ENCODE measurements around the gene ZDHHC12. TPM values are rescaled to one million over a fixed set of nuclear protein-coding genes. Genes with fewer than 3 reads are reported as not detected.

Gene ZDHHC12
- total and polyA plus RNA-seq, 2 of the 13 experiments (the other 11 are each of a cell fraction or from before 2014, with no cell fraction given), result 25.4 to 28.0 TPM

- TF ChIP-seq ZNF3 (CRISPR knock-in tag; IDR thresholded peaks at IDR 0.05), result 0 out of 2 replicates have a peak, but pooled peaks have one; percentile 52
- 0 out of 2 replicates have a peak, but pooled peaks have one; percentile 18 for TF ChIP-seq ZSCAN9 (CRISPR knock-in tag; IDR thresholded peaks at IDR 0.05; ENCODE audit: borderline replicate concordance)
- TF ChIP-seq ZC3H4 (CRISPR knock-in tag; IDR thresholded peaks at IDR 0.05; ENCODE audit: borderline replicate concordance), result no peak
- no peak for TF ChIP-seq ZNF296 (CRISPR knock-in tag; conservative IDR thresholded peaks at IDR 0.05)
- no peak for TF ChIP-seq EZH2 (conservative IDR thresholded peaks at IDR 0.05; ENCODE audit: low read depth, low read length)
- TF ChIP-seq MTF2 (CRISPR knock-in tag; IDR thresholded peaks at IDR 0.05; ENCODE audit: borderline replicate concordance), result no peak
- TF ChIP-seq RXRA (CRISPR knock-in tag; IDR thresholded peaks at IDR 0.05), result peak; percentile 7; the same call in 1 of the 2 replicates
- TF ChIP-seq TAF1 (CRISPR knock-in tag; IDR thresholded peaks at IDR 0.05), result peak; percentile 65
- peak; percentile 47 for TF ChIP-seq RBM39 (IDR thresholded peaks at IDR 0.05; ENCODE audit: low read depth, low read length, poor library complexity, severe bottlenecking)
- peak; percentile 16; the same call in 1 of the 2 replicates for TF ChIP-seq HOXA5 (CRISPR knock-in tag; IDR thresholded peaks at IDR 0.05)
- TF ChIP-seq KDM1A (CRISPR knock-in tag; IDR thresholded peaks at IDR 0.05), result peak; percentile 99
- TF ChIP-seq ZNF496 (CRISPR knock-in tag; IDR thresholded peaks at IDR 0.05; ENCODE audit: insufficient replicate concordance), result no peak
- TF ChIP-seq ZFX (CRISPR knock-in tag; IDR thresholded peaks at IDR 0.05; ENCODE audit: low read depth), result peak; percentile 82
- TF ChIP-seq FIP1L1 (IDR thresholded peaks at IDR 0.05; ENCODE audit: borderline replicate concordance, insufficient read depth, low read depth, low read length), result no peak
- TF ChIP-seq ZNF17 (CRISPR knock-in tag; IDR thresholded peaks at IDR 0.05), result no peak
- no peak for TF ChIP-seq SYNCRIP (IDR thresholded peaks at IDR 0.05; ENCODE audit: insufficient read depth, low read depth, low read length)
- TF ChIP-seq REL (CRISPR knock-in tag; conservative IDR thresholded peaks at IDR 0.05), result 0 out of 2 replicates have a peak, but pooled peaks have one; percentile 33
- peak; percentile 62; the same call in 1 of the 2 replicates for TF ChIP-seq HES4 (CRISPR knock-in tag; IDR thresholded peaks at IDR 0.05; ENCODE audit: borderline replicate concordance)
- TF ChIP-seq ZNF737 (CRISPR knock-in tag; IDR thresholded peaks at IDR 0.05; ENCODE audit: borderline replicate concordance), result no peak
- TF ChIP-seq MED13 (CRISPR knock-in tag; IDR thresholded peaks at IDR 0.05), result no peak
- TF ChIP-seq SAP130 (CRISPR knock-in tag; IDR thresholded peaks at IDR 0.05; ENCODE audit: low read depth), result peak; percentile 92
- no peak for TF ChIP-seq PTBP1 (IDR thresholded peaks at IDR 0.05; ENCODE audit: low read depth, low read length, poor library complexity, severe bottlenecking)
- peak; percentile 35; the same call in 1 of the 2 replicates for TF ChIP-seq ELF4 (CRISPR knock-in tag; IDR thresholded peaks at IDR 0.05; ENCODE audit: borderline replicate concordance)
- TF ChIP-seq TP53 (CRISPR knock-in tag; conservative IDR thresholded peaks at IDR 0.05), result no peak
- TF ChIP-seq ZNF83 (CRISPR knock-in tag; IDR thresholded peaks at IDR 0.05; ENCODE audit: borderline replicate concordance), result no peak
- peak; percentile 16; the same call in 1 of the 2 replicates for TF ChIP-seq ZNF143 (CRISPR knock-in tag; IDR thresholded peaks at IDR 0.05)
- no peak for TF ChIP-seq ATF2 (CRISPR knock-in tag; IDR thresholded peaks at IDR 0.05)
- TF ChIP-seq POLR2AphosphoS5 (IDR thresholded peaks at IDR 0.05; ENCODE audit: low read depth, low read length), result peak; percentile 77
Measured at GRCh38 chr9:128723866-128724743, at the start of gene ZDHHC12 (continued).

All from HepG2 (cell line).